GM21619 (cell line): ENCODE measurements around the gene PIGU.
"Not testable (repeated sequence)": the region's sequence is repeated elsewhere in the genome, so short reads cannot be mapped to it uniquely, and the experiment has no call there.

Source experiments
- ATAC-seq: cut with Tn5 transposase; IDR thresholded peaks from one replicate; pipeline ENCODE4 v1.9.1; 2021; ENCODE audit not compliant: unreplicated experiment

PIGU gene

GRCh38 chr20:34676642-34677373 is at the start of gene PIGU:
TSS of gene PIGU (minus strand) at chr20:34677092. CDS start at chr20:34677085, 7 bp downstream.
- peak; percentile 88 for ATAC-seq

DNA sequence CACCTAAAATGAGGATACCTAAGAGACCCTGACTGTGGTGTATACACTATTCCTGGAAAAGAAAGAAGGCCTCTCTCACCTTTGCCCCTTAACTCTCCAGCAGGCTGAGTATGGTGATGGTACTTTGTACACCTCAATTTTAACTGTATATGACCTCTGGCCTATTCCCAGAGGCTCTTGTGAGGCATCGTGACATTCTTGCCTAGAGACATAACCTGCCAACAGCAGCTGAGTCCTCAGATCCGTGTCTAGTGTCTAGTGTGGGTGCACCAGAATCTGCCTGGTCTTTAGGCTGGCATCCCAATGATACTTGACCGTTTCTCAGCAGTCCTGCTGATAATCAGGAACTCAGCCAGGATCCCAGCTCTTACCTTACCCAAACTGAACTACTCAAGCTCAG is 47.3 kb upstream of the PIGU start:
- ATAC-seq: no peak

- ATAC-seq: not testable (repeated sequence)
Observed at GRCh38 chr20:34722560-34722959, 45.7 kb upstream of the PIGU start.

GRCh38 chr20:34720266-34720665 is 43.4 kb upstream of the PIGU start:
- no peak for ATAC-seq

GRCh38 chr20:34719242-34720017 is 42.5 kb upstream of the PIGU start:
- peak; percentile 88 for ATAC-seq

GRCh38 chr20:34717230-34718095 is 40.6 kb upstream of the PIGU start:
- ATAC-seq: no peak

- ATAC-seq: no peak
Observed at GRCh38 chr20:34716921-34717229, 40.0 kb upstream of the PIGU start.

DNA sequence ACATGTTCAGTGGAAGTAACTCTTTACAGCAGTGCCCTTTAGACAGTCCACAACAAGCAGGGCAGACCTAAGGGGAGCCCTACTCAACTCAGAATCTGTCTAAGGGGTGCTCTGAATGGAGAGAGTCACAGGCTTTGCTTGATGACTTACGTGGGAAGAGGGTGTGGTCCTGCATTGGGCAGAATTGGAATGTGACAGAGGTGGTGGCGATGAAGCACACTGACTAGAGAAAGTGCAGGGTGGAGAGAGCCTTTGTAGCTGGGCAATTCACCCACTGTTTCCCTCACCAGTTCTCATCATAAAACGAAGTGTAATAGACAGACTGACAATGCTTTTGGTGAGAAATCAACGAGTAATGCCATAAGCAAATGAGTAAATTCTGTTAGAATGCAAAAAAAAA is 38.5 kb upstream of the PIGU start:
- no peak for ATAC-seq

DNA sequence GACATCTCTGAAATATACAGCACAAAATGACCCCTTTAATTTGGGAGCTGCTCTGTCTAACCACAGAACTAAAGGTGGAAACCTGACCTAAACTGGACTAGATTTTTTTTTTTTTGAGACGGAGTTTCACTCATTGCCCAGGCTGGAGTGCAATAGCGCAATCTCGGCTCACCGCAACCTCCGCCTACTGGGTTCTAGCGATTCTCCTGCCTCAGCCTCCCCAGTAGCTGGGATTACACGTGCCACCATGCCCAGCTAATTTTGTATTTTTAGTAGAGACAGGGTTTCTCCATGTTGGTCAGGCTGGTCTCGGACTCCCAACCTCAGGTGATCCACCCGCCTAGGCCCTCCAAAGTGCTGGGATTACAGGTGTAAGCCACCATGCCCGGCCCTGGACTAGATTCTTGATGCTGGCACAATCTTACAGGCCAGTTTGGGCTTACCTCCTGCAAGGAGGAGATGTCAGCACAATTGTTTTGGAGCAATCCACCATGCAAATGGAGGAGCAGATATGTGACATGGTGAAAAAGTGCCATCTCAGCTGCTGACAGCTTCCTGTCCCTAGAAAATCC is 37.1 kb upstream of the PIGU start:
- ATAC-seq: not testable (repeated sequence)

- no peak for ATAC-seq
Observed at GRCh38 chr20:34713194-34713943, 36.5 kb upstream of the PIGU start.

GRCh38 chr20:34712525-34713192 is 35.8 kb upstream of the PIGU start:
- ATAC-seq: no peak

DNA sequence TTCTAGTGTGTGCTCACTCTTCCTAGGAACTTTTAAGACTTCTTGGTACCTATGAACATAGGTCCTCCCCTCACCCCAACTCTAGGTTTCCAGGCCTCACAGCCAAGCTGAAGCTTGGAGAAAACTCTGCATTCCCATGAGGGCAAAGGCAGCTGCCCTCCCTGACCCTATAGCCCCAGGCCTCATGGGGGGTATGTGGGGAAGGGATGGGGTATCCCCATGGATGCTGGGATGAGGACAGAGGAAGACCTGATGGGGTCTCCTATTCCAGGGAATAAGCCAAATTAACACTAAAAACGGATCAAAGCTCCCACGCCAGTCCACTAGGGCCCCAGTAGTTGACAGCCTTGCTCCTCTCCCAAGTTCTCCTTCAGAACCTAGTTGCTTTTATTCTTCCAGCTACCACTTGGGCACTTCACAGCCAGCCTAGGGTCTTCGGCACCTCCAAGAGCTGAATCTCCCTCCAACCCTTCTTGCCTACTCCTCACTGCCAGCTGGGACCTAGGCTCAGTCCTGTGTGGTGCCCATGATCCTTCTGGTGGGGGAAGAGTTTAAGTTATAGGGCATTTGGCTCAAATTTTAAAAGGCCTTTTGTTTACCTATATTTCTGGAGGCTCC is 35.0 kb upstream of the PIGU start:
- ATAC-seq: no peak

GRCh38 chr20:34710861-34711574 is 34.1 kb upstream of the PIGU start:
- no peak for ATAC-seq

- no peak for ATAC-seq
Observed at GRCh38 chr20:34710568-34710839, 33.6 kb upstream of the PIGU start.

- ATAC-seq: peak; percentile 16
Observed at GRCh38 chr20:34709831-34710567, 33.1 kb upstream of the PIGU start.

DNA sequence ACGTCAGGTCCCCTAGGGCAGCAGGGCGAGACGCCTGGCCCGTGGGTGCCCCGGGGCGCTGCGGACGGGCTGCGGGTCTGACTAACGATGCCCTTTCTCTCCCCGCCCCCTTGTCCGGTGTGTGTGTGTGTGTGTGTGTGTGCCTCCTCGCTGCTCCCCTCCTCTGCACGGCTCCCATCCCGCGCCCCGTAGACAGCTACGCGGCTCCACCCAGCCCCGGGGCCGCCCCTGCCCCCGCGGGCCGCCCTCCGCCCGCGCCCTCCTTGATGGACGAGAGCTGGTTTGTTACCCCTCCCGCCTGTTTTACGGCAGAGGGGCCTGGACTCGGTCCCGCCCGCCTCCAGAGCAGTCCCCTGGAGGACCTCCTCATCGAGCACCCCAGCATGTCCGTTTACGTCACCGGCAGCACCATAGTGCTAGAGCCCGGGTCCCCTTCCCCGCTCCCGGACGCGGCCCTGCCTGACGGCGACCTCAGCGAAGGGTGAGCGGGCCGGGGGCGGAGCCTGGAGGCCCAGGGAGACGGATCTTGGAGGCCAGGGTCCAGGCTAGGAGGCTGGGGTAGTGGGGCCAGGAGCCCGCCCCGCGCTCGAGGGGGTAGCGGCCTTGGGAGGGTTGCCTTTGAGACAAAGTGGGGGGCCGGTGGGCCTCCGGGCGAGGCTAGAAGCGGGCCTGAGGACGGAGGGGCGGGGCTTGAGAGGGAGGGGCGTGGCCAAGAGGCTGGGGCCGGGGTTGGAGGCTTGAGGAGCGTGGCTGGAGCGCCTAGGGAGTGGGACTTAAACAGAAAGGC is 32.3 kb upstream of the PIGU start:
- ATAC-seq: peak; percentile 40

DNA sequence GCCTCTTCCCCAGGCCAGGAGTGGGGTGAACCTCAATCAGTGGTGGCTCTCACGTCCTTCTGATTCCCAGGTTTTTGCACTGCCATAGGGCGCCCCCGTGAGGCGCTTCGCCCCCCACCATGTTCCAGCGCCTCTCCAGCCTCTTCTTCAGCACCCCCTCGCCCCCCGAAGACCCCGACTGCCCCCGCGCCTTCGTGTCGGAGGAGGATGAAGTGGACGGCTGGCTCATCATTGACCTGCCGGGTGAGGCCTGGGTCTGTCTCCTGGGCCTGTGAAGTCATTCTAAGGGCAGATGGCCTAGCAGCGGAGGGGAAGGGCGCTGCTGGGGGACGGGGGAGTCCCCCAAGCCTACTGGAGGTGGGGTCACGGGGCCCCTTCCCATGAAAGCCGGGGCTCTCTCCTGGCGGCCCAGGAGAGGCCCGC is 31.7 kb upstream of the PIGU start:
- ATAC-seq: peak; percentile 12
